HepG2 (cell line): ENCODE measurements around the gene CBX5. TPM values are rescaled to one million over a fixed set of nuclear protein-coding genes. Genes with fewer than 3 reads are reported as not detected.

ENCODE experiments used
- ADNP ChIP-seq: sonication (generic); formaldehyde crosslinking; IDR thresholded peaks from 2 replicates; pipeline ENCODE4 v1.4.0; 2020; ENCODE audit warnings: missing genetic modification reagents
- ATF7 ChIP-seq, 2 experiments: fragments of 450-650 bp in 1 of 2; sonication (generic) in 1 of 2; formaldehyde crosslinking in 1 of 2; IDR thresholded peaks; 2 replicates each; pipeline versions ENCODE4 v1.4.0 to v1.6.1; 2016 to 2020; ENCODE audit warnings: antibody characterized with exemption in 1 of 2, mild to moderate bottlenecking in 1 of 2, missing genetic modification reagents in 1 of 2
- CREM ChIP-seq, 2 experiments: sonication (generic) in 1 of 2; formaldehyde crosslinking in 1 of 2; IDR thresholded peaks; 2 replicates each; pipeline versions ENCODE4 v1.4.0 to v1.6.1; 2016 to 2020; ENCODE audit warnings: antibody characterized with exemption in 1 of 2, mild to moderate bottlenecking in 1 of 2, missing genetic modification reagents in 1 of 2
- EHMT2 ChIP-seq: fragments of 200-600 bp; sonication (generic); IDR thresholded peaks from 2 replicates; pipeline ENCODE4 v1.7.0; 2017; ENCODE audit warnings: antibody characterized with exemption, low read depth, low read length, borderline replicate concordance
- HNF4A ChIP-seq: sonication (generic); formaldehyde crosslinking; IDR thresholded peaks from 2 replicates; pipeline ENCODE4 v1.4.0; 2020; ENCODE audit warnings: missing genetic modification reagents
- MAFF ChIP-seq: IDR thresholded peaks from 2 replicates; pipeline ENCODE4 v1.6.1; 2011; ENCODE audit warnings: low read depth, low read length, improper control_type of control experiment
- NONO ChIP-seq, 2 experiments: fragments of 450-650 bp in 1 of 2; sonication (generic) in 1 of 2; formaldehyde crosslinking in 1 of 2; IDR thresholded peaks in 1 of 2; conservative IDR thresholded peaks in 1 of 2; 2 replicates each; pipeline versions ENCODE4 v1.6.1 to v1.8.0; 2017 to 2022; ENCODE audit warnings: mild to moderate bottlenecking in 1 of 2, missing genetic modification reagents in 1 of 2, moderate library complexity in 1 of 2
- SNAI1 ChIP-seq: sonication (generic); formaldehyde crosslinking; IDR thresholded peaks from 2 replicates; pipeline ENCODE4 v1.5.0; 2020; ENCODE audit warnings: mild to moderate bottlenecking, missing genetic modification reagents, borderline replicate concordance
- SRSF9 ChIP-seq: fragments of 200-400 bp; formaldehyde crosslinking; IDR thresholded peaks from 2 replicates; pipeline ENCODE4 v1.6.1; 2018; ENCODE audit warnings: borderline replicate concordance, mild to moderate bottlenecking, low read depth, low read length; ENCODE audit not compliant: insufficient read depth, poor library complexity, severe bottlenecking
- YEATS2 ChIP-seq: sonication (generic); formaldehyde crosslinking; IDR thresholded peaks from 2 replicates; pipeline ENCODE4 v1.4.0; 2020; ENCODE audit warnings: missing genetic modification reagents, borderline replicate concordance
- ZKSCAN5 ChIP-seq: sonication (generic); formaldehyde crosslinking; IDR thresholded peaks from 2 replicates; pipeline ENCODE4 v1.5.1; 2020; ENCODE audit warnings: mild to moderate bottlenecking, missing genetic modification reagents
- ZNF558 ChIP-seq: sonication (generic); formaldehyde crosslinking; IDR thresholded peaks from 2 replicates; pipeline ENCODE4 v1.9.0; 2022; ENCODE audit warnings: mild to moderate bottlenecking, missing genetic modification reagents, borderline replicate concordance
- ZNF563 ChIP-seq: sonication (generic); formaldehyde crosslinking; IDR thresholded peaks from 2 replicates; pipeline ENCODE4 v1.8.0; 2022; ENCODE audit warnings: mild to moderate bottlenecking, moderate library complexity, missing genetic modification reagents
- ZNF850 ChIP-seq: sonication (generic); formaldehyde crosslinking; conservative IDR thresholded peaks from 2 replicates; pipeline ENCODE4 v1.9.0; 2021; ENCODE audit warnings: mild to moderate bottlenecking, missing genetic modification reagents
- polyA plus RNA-seq, 8 experiments: library from polyadenylated mRNA; depleted of rRNA in 3 of 8; stranded (reverse) in 7 of 8; unstranded in 1 of 8; fragments of >200 nt; fragmentation: Illumina TruSeq in 4 of 8; extraction: Trizol in 4 of 8; gene quantifications; 2 replicates each; pipeline versions ENCODE4 v1.2.1 to v1.2.3, GENCODE V29; 2011 to 2016; ENCODE audit warnings: low read depth in 4 of 8, missing spikeins in 1 of 8, mixed read lengths in 1 of 8; ENCODE audit not compliant: insufficient read depth in 1 of 8
- total RNA-seq, 5 experiments: library from RNA; depleted of rRNA; stranded (reverse); fragments of >200 nt; fragmentation: Illumina TruSeq; extraction: Trizol; gene quantifications; 2 replicates each; pipeline ENCODE4 v1.2.3, GENCODE V29; 2016; ENCODE audit warnings: low read depth in 1 of 5
- TF ChIP-seq, protein P1 (sequence below): sonication (generic); formaldehyde crosslinking; conservative IDR thresholded peaks from 2 replicates; pipeline ENCODE4 v1.8.0; 2022; ENCODE audit warnings: missing genetic modification reagents
- TF ChIP-seq, protein P2 (sequence below): sonication (generic); formaldehyde crosslinking; IDR thresholded peaks from 2 replicates; pipeline ENCODE4 v1.4.0; 2020; ENCODE audit warnings: low read depth, mild to moderate bottlenecking, missing genetic modification reagents
- TF ChIP-seq, protein P3 (sequence below): sonication (generic); formaldehyde crosslinking; IDR thresholded peaks from 2 replicates; pipeline ENCODE4 v1.5.1; 2020; ENCODE audit warnings: mild to moderate bottlenecking, missing genetic modification reagents, moderate library complexity
- TF ChIP-seq, protein P4 (sequence below): sonication (generic); formaldehyde crosslinking; conservative IDR thresholded peaks from 2 replicates; pipeline ENCODE4 v1.5.0; 2020; ENCODE audit warnings: missing genetic modification reagents

Gene CBX5
- total and polyA plus RNA-seq, 2 of the 13 experiments (the other 11 are each of a cell fraction or from before 2014, with no cell fraction given) = 16.0 to 22.2 TPM

GRCh38 chr12:54294152-54294952, 14.4 kb upstream of the CBX5 start (continued):
- TF ChIP-seq ZNF563 (CRISPR knock-in tag) (no peak; the same call in 1 of the 2 replicates), ADNP (CRISPR knock-in tag) (no peak), YEATS2 (CRISPR knock-in tag) (peak; percentile 60; the same call in 1 of the 2 replicates), HNF4A (CRISPR knock-in tag) (peak; percentile 41; the same call in 1 of the 2 replicates), ZKSCAN5 (CRISPR knock-in tag) (peak; percentile 95), SNAI1 (CRISPR knock-in tag) (no peak), MAFF (no peak), NONO (IDR thresholded peaks at IDR 0.05) (no peak), NONO (CRISPR knock-in tag; conservative IDR thresholded peaks at IDR 0.05) (peak; percentile 92), ATF7 (IDR thresholded peaks at IDR 0.05) (no peak), ATF7 (CRISPR knock-in tag; IDR thresholded peaks at IDR 0.05) (no peak), ZNF558 (CRISPR knock-in tag) (no peak), EHMT2 (no peak), CREM (IDR thresholded peaks at IDR 0.05) (0 out of 2 replicates have a peak, but pooled peaks have one; percentile 41), CREM (CRISPR knock-in tag; IDR thresholded peaks at IDR 0.05) (no peak), SRSF9 (no peak), ZNF850 (CRISPR knock-in tag) (no peak)
- TF ChIP-seq, protein P1, sequence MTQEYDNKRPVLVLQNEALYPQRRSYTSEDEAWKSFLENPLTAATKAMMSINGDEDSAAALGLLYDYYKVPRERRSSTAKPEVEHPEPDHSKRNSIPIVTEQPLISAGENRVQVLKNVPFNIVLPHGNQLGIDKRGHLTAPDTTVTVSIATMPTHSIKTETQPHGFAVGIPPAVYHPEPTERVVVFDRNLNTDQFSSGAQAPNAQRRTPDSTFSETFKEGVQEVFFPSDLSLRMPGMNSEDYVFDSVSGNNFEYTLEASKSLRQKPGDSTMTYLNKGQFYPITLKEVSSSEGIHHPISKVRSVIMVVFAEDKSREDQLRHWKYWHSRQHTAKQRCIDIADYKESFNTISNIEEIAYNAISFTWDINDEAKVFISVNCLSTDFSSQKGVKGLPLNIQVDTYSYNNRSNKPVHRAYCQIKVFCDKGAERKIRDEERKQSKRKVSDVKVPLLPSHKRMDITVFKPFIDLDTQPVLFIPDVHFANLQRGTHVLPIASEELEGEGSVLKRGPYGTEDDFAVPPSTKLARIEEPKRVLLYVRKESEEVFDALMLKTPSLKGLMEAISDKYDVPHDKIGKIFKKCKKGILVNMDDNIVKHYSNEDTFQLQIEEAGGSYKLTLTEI (CRISPR knock-in tag) = no peak
- TF ChIP-seq, protein P2, sequence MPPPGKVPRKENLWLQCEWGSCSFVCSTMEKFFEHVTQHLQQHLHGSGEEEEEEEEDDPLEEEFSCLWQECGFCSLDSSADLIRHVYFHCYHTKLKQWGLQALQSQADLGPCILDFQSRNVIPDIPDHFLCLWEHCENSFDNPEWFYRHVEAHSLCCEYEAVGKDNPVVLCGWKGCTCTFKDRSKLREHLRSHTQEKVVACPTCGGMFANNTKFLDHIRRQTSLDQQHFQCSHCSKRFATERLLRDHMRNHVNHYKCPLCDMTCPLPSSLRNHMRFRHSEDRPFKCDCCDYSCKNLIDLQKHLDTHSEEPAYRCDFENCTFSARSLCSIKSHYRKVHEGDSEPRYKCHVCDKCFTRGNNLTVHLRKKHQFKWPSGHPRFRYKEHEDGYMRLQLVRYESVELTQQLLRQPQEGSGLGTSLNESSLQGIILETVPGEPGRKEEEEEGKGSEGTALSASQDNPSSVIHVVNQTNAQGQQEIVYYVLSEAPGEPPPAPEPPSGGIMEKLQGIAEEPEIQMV (CRISPR knock-in tag) = peak; percentile 55; the same call in 1 of the 2 replicates
- TF ChIP-seq, protein P3, sequence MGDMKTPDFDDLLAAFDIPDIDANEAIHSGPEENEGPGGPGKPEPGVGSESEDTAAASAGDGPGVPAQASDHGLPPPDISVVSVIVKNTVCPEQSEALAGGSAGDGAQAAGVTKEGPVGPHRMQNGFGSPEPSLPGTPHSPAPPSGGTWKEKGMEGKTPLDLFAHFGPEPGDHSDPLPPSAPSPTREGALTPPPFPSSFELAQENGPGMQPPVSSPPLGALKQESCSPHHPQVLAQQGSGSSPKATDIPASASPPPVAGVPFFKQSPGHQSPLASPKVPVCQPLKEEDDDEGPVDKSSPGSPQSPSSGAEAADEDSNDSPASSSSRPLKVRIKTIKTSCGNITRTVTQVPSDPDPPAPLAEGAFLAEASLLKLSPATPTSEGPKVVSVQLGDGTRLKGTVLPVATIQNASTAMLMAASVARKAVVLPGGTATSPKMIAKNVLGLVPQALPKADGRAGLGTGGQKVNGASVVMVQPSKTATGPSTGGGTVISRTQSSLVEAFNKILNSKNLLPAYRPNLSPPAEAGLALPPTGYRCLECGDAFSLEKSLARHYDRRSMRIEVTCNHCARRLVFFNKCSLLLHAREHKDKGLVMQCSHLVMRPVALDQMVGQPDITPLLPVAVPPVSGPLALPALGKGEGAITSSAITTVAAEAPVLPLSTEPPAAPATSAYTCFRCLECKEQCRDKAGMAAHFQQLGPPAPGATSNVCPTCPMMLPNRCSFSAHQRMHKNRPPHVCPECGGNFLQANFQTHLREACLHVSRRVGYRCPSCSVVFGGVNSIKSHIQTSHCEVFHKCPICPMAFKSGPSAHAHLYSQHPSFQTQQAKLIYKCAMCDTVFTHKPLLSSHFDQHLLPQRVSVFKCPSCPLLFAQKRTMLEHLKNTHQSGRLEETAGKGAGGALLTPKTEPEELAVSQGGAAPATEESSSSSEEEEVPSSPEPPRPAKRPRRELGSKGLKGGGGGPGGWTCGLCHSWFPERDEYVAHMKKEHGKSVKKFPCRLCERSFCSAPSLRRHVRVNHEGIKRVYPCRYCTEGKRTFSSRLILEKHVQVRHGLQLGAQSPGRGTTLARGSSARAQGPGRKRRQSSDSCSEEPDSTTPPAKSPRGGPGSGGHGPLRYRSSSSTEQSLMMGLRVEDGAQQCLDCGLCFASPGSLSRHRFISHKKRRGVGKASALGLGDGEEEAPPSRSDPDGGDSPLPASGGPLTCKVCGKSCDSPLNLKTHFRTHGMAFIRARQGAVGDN (CRISPR knock-in tag) = peak; percentile 90
- TF ChIP-seq, protein P4, sequence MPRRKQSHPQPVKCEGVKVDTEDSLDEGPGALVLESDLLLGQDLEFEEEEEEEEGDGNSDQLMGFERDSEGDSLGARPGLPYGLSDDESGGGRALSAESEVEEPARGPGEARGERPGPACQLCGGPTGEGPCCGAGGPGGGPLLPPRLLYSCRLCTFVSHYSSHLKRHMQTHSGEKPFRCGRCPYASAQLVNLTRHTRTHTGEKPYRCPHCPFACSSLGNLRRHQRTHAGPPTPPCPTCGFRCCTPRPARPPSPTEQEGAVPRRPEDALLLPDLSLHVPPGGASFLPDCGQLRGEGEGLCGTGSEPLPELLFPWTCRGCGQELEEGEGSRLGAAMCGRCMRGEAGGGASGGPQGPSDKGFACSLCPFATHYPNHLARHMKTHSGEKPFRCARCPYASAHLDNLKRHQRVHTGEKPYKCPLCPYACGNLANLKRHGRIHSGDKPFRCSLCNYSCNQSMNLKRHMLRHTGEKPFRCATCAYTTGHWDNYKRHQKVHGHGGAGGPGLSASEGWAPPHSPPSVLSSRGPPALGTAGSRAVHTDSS (CRISPR knock-in tag) = no peak
